Muscle of leg (tissue), 11 donors: Measurements from ENCODE around the gene DKC1. TPM values are rescaled to one million over a fixed set of nuclear protein-coding genes. Genes with fewer than 3 reads are reported as not detected.

Source experiments
- DNase-seq: peaks from one replicate; pipeline ENCODE4 v3.0.0; 2013
- H3K27ac ChIP-seq: one replicate; pipeline ENCODE4 v1.5.1; 2013; ENCODE audit warnings: mild to moderate bottlenecking, low read length, control low read depth
- H3K27me3 ChIP-seq: one replicate; pipeline ENCODE4 v1.6.1; 2013; ENCODE audit warnings: low read length; ENCODE audit not compliant: control insufficient read depth, insufficient read depth
- H3K36me3 ChIP-seq: one replicate; pipeline ENCODE4 v1.6.1; 2013; ENCODE audit warnings: low read length; ENCODE audit not compliant: control insufficient read depth, insufficient read depth
- H3K4me1 ChIP-seq: one replicate; pipeline ENCODE4 v1.6.1; 2013; ENCODE audit warnings: low read length; ENCODE audit not compliant: control insufficient read depth, insufficient read depth
- H3K4me3 ChIP-seq: one replicate; pipeline ENCODE4 v1.5.1; 2013; ENCODE audit warnings: low read length, control low read depth
- H3K9me3 ChIP-seq: replicated peaks from 2 replicates; pipeline ENCODE4 v1.6.1; 2013; ENCODE audit warnings: low read depth, low read length; ENCODE audit not compliant: control insufficient read depth
- whole genome bisulfite sequencing: methylation state at CpG from one replicate; pipeline ENCODE4 v1.1.5; 2013; ENCODE audit warnings: missing lambda C conversion rate; ENCODE audit not compliant: insufficient coverage; 5-methylcytosine and 5-hydroxymethylcytosine counted together
- polyA plus RNA-seq, 8 donors: library from polyadenylated mRNA; unstranded; fragments of 120-200 nt; gene quantifications; one replicate each; pipeline versions ENCODE4 v1.2.1 to v1.2.3, GENCODE V29; 2013; ENCODE audit warnings: inconsistent platforms in 1 of 8, low replicate concordance in 1 of 8; ENCODE audit not compliant: insufficient read length in 8 of 8, insufficient read depth in 1 of 8
- total RNA-seq: library from RNA; stranded (reverse); fragments of 120-200 nt; gene quantifications from one replicate; pipeline ENCODE4 v1.2.4, GENCODE V29; 2013

The DKC1 gene
- total and polyA plus RNA-seq, 9 donors: 22.8 to 44.2 (median 38.6) TPM

DNA sequence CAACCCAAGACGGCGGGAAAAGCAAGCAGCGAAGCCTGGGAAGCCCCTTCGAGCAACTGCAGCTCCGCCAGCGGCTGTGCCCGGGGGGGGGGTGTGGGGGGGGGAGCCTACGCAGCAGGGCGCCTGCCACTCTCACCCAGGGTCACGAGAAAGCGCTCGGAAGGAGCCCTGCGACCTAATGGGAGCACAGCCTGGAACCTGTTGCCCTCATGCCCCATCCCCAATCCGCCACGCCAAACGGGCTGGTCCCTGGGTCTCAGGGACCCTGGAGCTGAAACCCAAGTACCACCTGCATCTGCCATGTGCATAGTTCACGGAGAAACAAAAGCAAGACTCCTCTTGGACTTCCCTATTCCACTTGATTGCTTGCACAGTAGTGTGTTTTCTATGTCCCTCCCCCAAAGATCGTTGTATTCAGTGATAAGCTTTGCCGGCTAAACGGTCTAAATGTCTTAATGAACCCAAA lies 11.4 kb upstream of the DKC1 start:
- peak; percentile 19 for DNase-seq
- no peaks in the 10 kb centered on the region for H3K9me3 ChIP-seq
- H3K27ac ChIP-seq: no peak overlapping the region
- H3K36me3 ChIP-seq: no peaks in the 10 kb centered on the region
- H3K4me3 ChIP-seq: peak overlapping the region; percentile 21
- H3K27me3 ChIP-seq: peaks cover 18% of the 10 kb centered on the region
- 60% methylated on average over 4 of the region's 20 CpGs for WGBS
- peaks cover 2% of the 10 kb centered on the region for H3K4me1 ChIP-seq

DNA sequence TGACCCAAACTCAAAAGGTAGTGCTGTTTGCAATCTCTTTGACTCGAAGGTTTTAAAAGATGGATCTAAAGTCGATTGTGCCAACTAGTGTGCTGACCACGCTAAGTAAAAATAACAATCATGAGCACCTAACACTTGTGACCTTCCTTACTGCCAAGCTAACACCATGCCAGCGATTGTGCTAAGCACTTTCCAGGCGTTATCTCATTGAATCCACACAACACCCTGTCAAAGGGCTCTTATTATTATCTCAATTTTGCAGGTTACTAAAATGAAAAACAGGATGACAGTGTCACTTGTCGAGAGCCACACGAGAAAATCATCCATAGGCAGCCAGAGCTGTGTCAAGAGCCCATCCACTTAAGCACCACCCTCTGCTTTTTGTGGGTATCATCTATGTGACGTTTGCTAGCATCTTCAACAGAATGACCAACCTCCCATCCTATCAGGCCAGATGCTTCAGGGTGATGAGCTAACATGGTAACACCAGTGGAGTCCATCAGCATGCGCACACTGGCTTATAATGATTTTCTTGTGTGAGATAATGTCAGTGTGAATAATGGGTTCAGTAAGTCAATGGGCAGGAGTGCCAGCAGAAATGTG lies 10.9 kb upstream of the DKC1 start:
- DNase-seq: no peak
- WGBS: 87% methylated on average over 7 of the region's 9 CpGs
- H3K4me3 ChIP-seq: no peak overlapping the region
- peaks cover 18% of the 10 kb centered on the region for H3K27me3 ChIP-seq
- no peaks in the 10 kb centered on the region for H3K9me3 ChIP-seq
- H3K27ac ChIP-seq: no peak overlapping the region
- no peaks in the 10 kb centered on the region for H3K36me3 ChIP-seq
- peaks cover 2% of the 10 kb centered on the region for H3K4me1 ChIP-seq

GRCh38 chrX:154758696-154759095 lies 4.0 kb upstream of the DKC1 start:
- 66% methylated on average over 3 of the region's 4 CpGs for WGBS
- DNase-seq: no peak
- Histone ChIP-seq H3K27me3 (no peaks in the 10 kb centered on the region), H3K4me1 (peaks cover 6% of the 10 kb centered on the region), H3K27ac (no peak overlapping the region), H3K36me3 (no peaks in the 10 kb centered on the region), H3K4me3 (no peak overlapping the region), H3K9me3 (no peaks in the 10 kb centered on the region)

DNA sequence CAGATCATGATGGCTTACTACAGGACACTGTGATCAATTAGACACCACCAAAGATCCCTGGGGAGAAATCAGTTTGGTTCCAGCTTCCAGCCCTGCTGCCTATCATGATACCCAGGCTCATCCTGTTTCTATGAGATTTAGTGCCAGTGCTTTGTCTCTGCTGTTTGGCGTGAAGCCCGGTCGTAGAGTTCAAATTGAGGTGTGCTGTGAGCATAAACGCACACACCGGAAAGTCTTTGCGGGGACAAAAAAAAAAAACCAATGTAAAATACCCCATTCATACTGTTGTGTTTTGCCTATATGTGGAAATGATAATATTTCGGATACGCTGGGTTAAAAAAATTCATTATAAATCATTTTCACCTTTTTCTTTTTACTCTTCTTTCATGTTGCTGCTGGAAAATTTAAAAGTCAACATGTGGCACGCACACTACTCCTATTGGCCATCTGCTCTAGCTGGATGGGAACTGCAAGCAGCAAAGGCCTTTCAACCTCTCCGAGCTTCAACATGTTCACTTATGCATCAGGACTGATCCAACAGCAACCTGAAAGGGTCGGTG lies 607 bp upstream of the DKC1 start:
- H3K27ac ChIP-seq: peak overlapping the region; percentile 85
- WGBS: 18% methylated on average over 2 of the region's 11 CpGs
- peak; percentile 31 for DNase-seq

DNA sequence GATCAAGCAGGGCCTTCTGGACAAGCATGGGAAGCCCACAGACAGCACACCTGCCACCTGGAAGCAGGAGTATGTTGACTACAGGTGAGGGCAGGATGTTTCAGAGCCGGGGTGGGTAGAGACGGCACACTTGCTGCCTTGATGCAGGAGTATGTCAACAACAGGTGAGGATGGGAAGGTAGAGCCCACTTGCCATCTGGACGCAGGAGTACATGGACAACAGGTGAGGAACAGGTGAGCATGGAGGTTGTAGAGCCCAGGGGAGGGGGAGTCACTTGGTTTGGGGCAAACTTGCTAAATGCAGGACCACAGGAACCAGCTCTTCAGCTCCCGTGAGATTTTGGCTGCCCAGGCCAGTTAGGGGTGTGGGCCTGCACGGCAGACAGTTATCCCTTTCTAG lies 12.0 kb downstream of the DKC1 start:
- no peak overlapping the region for H3K4me3 ChIP-seq
- 79% methylated on average over 4 of the region's 5 CpGs for WGBS
- no peaks in the 10 kb centered on the region for H3K27me3 ChIP-seq
- H3K4me1 ChIP-seq: no peaks in the 10 kb centered on the region
- DNase-seq: no peak
- no peak overlapping the region for H3K27ac ChIP-seq
- no peaks in the 10 kb centered on the region for H3K9me3 ChIP-seq
- H3K36me3 ChIP-seq: peaks cover 40% of the 10 kb centered on the region

More for the DNA sequence above, 607 bp upstream of the DKC1 start:
- Histone ChIP-seq H3K36me3 (peaks cover 18% of the 10 kb centered on the region), H3K4me3 (peak overlapping the region; percentile 57), H3K27me3 (no peaks in the 10 kb centered on the region), H3K9me3 (no peaks in the 10 kb centered on the region), H3K4me1 (peaks cover 11% of the 10 kb centered on the region)

DNA sequence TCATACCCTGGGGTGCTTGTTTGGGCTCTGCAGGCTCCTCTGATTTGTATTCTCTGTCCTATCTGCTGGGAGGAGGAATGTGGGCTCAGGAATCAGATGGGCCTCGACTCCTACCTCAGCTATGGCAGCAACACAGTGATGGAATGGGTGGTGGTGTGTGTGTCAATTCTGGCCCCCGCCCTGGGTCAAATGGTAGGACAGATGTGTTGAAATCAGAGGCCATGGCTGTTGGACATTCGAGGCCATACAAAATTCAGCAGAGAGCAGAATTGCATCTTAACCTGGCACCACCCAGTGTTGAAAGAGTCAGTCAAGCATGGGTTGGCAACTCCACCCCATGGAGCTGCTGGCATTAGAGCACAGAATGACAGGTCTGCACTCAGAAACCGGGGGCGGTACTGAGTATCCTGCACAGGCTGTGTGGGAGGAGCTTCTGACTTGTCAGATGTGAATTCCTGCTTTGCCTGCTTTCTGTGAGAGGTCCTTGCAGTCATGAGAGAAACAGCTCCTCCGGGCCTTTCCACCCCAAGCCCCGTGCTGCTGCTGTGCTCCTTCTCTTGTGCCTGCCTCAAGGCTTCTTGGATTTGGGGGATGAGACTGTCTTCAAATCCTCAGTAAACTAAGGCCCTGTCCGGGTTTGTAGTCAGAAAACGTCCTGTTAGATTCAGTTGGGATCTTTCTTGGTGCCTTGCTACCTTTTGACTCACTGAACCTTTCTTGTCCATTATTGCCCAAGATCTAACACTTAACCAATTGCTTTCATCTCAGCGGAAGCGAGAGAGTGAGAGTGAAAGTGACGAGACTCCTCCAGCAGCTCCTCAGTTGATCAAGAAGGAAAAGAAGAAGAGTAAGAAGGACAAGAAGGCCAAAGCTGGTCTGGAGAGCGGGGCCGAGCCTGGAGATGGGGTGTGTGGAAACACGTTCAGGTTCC lies 13.0 kb downstream of the DKC1 start:
- WGBS: 66% methylated on average over 9 of the region's 15 CpGs
- H3K36me3 ChIP-seq: peaks cover 35% of the 10 kb centered on the region
- H3K27me3 ChIP-seq: no peaks in the 10 kb centered on the region
- H3K4me3 ChIP-seq: no peak overlapping the region
- no peaks in the 10 kb centered on the region for H3K9me3 ChIP-seq
- no peak for DNase-seq
- H3K27ac ChIP-seq: no peak overlapping the region
- no peaks in the 10 kb centered on the region for H3K4me1 ChIP-seq

GRCh38 chrX:154776753-154777152 lies 14.1 kb downstream of the DKC1 start:
- Histone ChIP-seq H3K4me1 (no peaks in the 10 kb centered on the region), H3K27ac (no peak overlapping the region), H3K27me3 (no peaks in the 10 kb centered on the region), H3K36me3 (peaks cover 31% of the 10 kb centered on the region), H3K9me3 (no peaks in the 10 kb centered on the region), H3K4me3 (no peak overlapping the region)
- WGBS: 71% methylated on average over 1 of the region's 2 CpGs
- DNase-seq: no peak

DNA sequence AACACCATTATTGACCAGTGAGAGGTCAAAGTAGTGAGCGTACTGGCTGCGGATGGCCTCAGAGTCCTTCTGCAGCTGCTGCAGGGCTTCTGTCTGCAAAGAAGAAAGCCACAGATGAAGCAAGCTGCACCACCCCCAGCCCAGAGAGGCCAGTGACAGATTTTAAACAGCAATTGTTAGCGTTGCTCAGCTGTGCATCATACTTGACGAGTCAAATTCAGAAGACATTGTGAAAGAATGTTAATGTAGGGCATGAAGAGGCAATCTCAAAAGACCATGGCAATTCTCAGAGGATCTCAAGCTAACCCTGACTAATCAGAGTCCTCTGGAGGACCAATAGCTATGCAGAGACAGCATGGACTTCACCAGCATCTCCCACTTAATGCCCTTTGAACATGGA lies 16.6 kb downstream of the DKC1 start:
- DNase-seq: no peak
- Histone ChIP-seq H3K36me3 (peaks cover 25% of the 10 kb centered on the region), H3K27ac (no peak overlapping the region), H3K9me3 (no peaks in the 10 kb centered on the region), H3K27me3 (no peaks in the 10 kb centered on the region), H3K4me3 (no peak overlapping the region), H3K4me1 (no peaks in the 10 kb centered on the region)
- 66% methylated on average over 3 of the region's 4 CpGs for WGBS

DNA sequence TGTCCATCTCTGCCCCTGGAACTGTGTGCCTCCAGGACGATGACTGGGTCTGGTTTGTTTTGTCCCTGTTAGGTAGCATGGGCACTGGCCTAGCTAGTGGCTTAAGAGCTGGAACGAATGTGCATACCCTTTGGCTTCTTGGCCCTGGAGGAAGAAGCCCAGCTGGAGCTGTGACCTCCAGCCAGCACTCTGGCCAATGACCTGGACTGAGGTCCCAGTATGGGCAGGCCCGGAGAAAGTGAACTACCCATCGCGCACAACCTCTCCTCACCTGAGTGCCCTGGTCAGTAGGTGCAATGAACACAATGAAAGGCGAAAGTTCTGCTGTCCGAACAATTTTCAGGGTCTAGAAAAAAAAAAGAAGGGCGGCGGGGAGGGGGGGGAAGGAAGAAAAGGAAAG lies 18.3 kb downstream of the DKC1 start:
- Histone ChIP-seq H3K9me3 (no peaks in the 10 kb centered on the region), H3K27ac (no peak overlapping the region), H3K4me3 (no peak overlapping the region), H3K4me1 (no peaks in the 10 kb centered on the region), H3K27me3 (no peaks in the 10 kb centered on the region), H3K36me3 (peaks cover 8% of the 10 kb centered on the region)
- no peak for DNase-seq
- WGBS: 67% methylated on average over 1 of the region's 9 CpGs
